GM21619 (cell line): ENCODE measurements around the gene KLHDC10.
"Not testable (repeated sequence)": the region's sequence is repeated elsewhere in the genome, so short reads cannot be mapped to it uniquely, and the experiment has no call there.

ENCODE experiments used
- ATAC-seq: cut with Tn5 transposase; IDR thresholded peaks from one replicate; pipeline ENCODE4 v1.9.1; 2021; ENCODE audit not compliant: unreplicated experiment

The KLHDC10 gene

GRCh38 chr7:130069978-130070860 is at the start of gene KLHDC10:
Gene KLHDC10 (plus strand): TSS chr7:130070534. CDS start chr7:130070644, 110 bp downstream.
- ATAC-seq = peak; percentile 97

GRCh38 chr7:130021105-130021834 is 49.1 kb upstream of the KLHDC10 start:
- ATAC-seq = no peak

GRCh38 chr7:130022115-130022514 is 48.2 kb upstream of the KLHDC10 start:
- no peak for ATAC-seq

- ATAC-seq = no peak
Measured at GRCh38 chr7:130022623-130023175, 47.6 kb upstream of the KLHDC10 start.

- no peak for ATAC-seq
Measured at GRCh38 chr7:130024390-130024789, 45.9 kb upstream of the KLHDC10 start.

- ATAC-seq = no peak
Measured at GRCh38 chr7:130032698-130033097, 37.6 kb upstream of the KLHDC10 start.

GRCh38 chr7:130037703-130038102 is 32.6 kb upstream of the KLHDC10 start:
- ATAC-seq = no peak

GRCh38 chr7:130040576-130040975 is 29.8 kb upstream of the KLHDC10 start:
- ATAC-seq = no peak

GRCh38 chr7:130047831-130048230 is 22.5 kb upstream of the KLHDC10 start:
- no peak for ATAC-seq

GRCh38 chr7:130048906-130049305 is 21.4 kb upstream of the KLHDC10 start:
- no peak for ATAC-seq

GRCh38 chr7:130052250-130052649 is 18.1 kb upstream of the KLHDC10 start:
- not testable (repeated sequence) for ATAC-seq

- ATAC-seq = not testable (repeated sequence)
Measured at GRCh38 chr7:130055198-130055597, 15.1 kb upstream of the KLHDC10 start.

GRCh38 chr7:130062246-130062645 is 8.1 kb upstream of the KLHDC10 start:
- ATAC-seq = no peak

- no peak for ATAC-seq
Measured at GRCh38 chr7:130063036-130063435, 7.3 kb upstream of the KLHDC10 start.

GRCh38 chr7:130064580-130064926 is 5.8 kb upstream of the KLHDC10 start:
- not testable (repeated sequence) for ATAC-seq

- ATAC-seq = no peak
Measured at GRCh38 chr7:130065500-130066152, 4.7 kb upstream of the KLHDC10 start.

GRCh38 chr7:130069179-130069977 is 956 bp upstream of the KLHDC10 start:
- ATAC-seq = no peak

GRCh38 chr7:130070861-130071622 is 708 bp downstream of the KLHDC10 start:
- peak; percentile 1 for ATAC-seq

- peak; percentile 36 for ATAC-seq
Measured at GRCh38 chr7:130071701-130072622, 1.6 kb downstream of the KLHDC10 start.
